Right kidney (tissue), 9 donors: Measurements from ENCODE around the gene ZNF544.

Experiments used
- DNase-seq: peaks from one replicate; pipeline ENCODE4 v3.0.0-alpha.2; 2016
- long read RNA-seq, 8 donors: transcript quantifications; one replicate each; lab custom pipeline, GENCODE V29; 2026

ZNF544 gene
- long read RNA-seq, donor 1, partial matches to known transcripts = 0 of 2 reads
- long read RNA-seq, donor 1, other reads (novel, unspliced or antisense) = 0 of 2 reads
- long read RNA-seq, donor 2, partial matches to known transcripts = 0 of 2 reads
- long read RNA-seq, donor 2, other reads (novel, unspliced or antisense) = 0 of 2 reads
- long read RNA-seq, donor 3, partial matches to known transcripts = 0 of 3 reads
- long read RNA-seq, donor 3, other reads (novel, unspliced or antisense) = 0 of 3 reads
- long read RNA-seq, donor 4, partial matches to known transcripts = 0 of 3 reads
- long read RNA-seq, donor 4, other reads (novel, unspliced or antisense) = 0 of 3 reads
- long read RNA-seq, donor 5, partial matches to known transcripts = 0 of 2 reads
- long read RNA-seq, donor 5, other reads (novel, unspliced or antisense) = 0 of 2 reads
- long read RNA-seq, donor 6 = 0 reads
- long read RNA-seq, donor 7, partial matches to known transcripts = 0 of 3 reads
- long read RNA-seq, donor 7, other reads (novel, unspliced or antisense) = 0 of 3 reads
- long read RNA-seq, donor 8, partial matches to known transcripts = 0 of 8 reads
- long read RNA-seq, donor 8, other reads (novel, unspliced or antisense) = 6 of 8 reads

GRCh38 chr19:58228585-58229254 lies at the start of gene ZNF544:
TSS of gene ZNF544 (plus strand) at chr19:58228914. CDS start at chr19:58244024, 15,110 bp downstream.
- peak; percentile 93 for DNase-seq

- peak; percentile 11 for DNase-seq
Measured at GRCh38 chr19:58181902-58182576, 46.7 kb upstream of the ZNF544 start.

- DNase-seq = peak; percentile 16
Measured at GRCh38 chr19:58182577-58182988, 46.1 kb upstream of the ZNF544 start.

GRCh38 chr19:58182989-58183816 lies 45.5 kb upstream of the ZNF544 start, which contains the start of gene ZNF274:
TSS of gene ZNF274 (plus strand) at chr19:58183061. CDS start at chr19:58183966, 905 bp downstream.
- peak; percentile 94 for DNase-seq

- DNase-seq = no peak
Measured at GRCh38 chr19:58183817-58184215, 44.9 kb upstream of the ZNF544 start.

GRCh38 chr19:58196901-58197616 lies 31.7 kb upstream of the ZNF544 start:
- peak; percentile 41 for DNase-seq

- peak; percentile 43 for DNase-seq
Measured at GRCh38 chr19:58203814-58204475, 24.8 kb upstream of the ZNF544 start.

- no peak for DNase-seq
Measured at GRCh38 chr19:58204566-58204965, 24.1 kb upstream of the ZNF544 start.

GRCh38 chr19:58209577-58209976 lies 19.1 kb upstream of the ZNF544 start:
- DNase-seq = no peak

GRCh38 chr19:58212336-58213074 lies 16.2 kb upstream of the ZNF544 start:
- no peak for DNase-seq

GRCh38 chr19:58213075-58213369 lies 15.7 kb upstream of the ZNF544 start:
- DNase-seq = no peak

- DNase-seq = no peak
Measured at GRCh38 chr19:58217069-58217481, 11.6 kb upstream of the ZNF544 start.

- no peak for DNase-seq
Measured at GRCh38 chr19:58217607-58218391, 10.9 kb upstream of the ZNF544 start.

- no peak for DNase-seq
Measured at GRCh38 chr19:58218899-58219298, 9.8 kb upstream of the ZNF544 start.

- DNase-seq = no peak
Measured at GRCh38 chr19:58227964-58228584, 640 bp upstream of the ZNF544 start.

GRCh38 chr19:58229255-58229639 lies 533 bp downstream of the ZNF544 start:
- no peak for DNase-seq

GRCh38 chr19:58237324-58237723 lies 8.6 kb downstream of the ZNF544 start:
- no peak for DNase-seq

GRCh38 chr19:58243351-58243750 lies 14.6 kb downstream of the ZNF544 start:
- no peak for DNase-seq

GRCh38 chr19:58248886-58249285 lies 20.2 kb downstream of the ZNF544 start:
- no peak for DNase-seq
